A673 (cell line): ENCODE results near the gene RNF208. TPM values are rescaled to one million over a fixed set of nuclear protein-coding genes. Genes with fewer than 3 reads are reported as not detected.

Experiments used
- BruUV-seq: library from RNA; stranded (reverse); fragments of 400-500 nt; replicated peaks from 2 replicates; lab custom pipeline; 2021; lab: Mats Ljungman, UMichigan
- CTCF ChIA-PET: fragments of 300-600 bp; sonication (Branson Sonifier 250); formaldehyde crosslinking; loops from one replicate; lab custom pipeline; 2022; ENCODE audit warnings: antibody characterized with exemption; lab: Charles Lee
- POLR2A ChIA-PET: fragments of 300-600 bp; sonication (Branson Sonifier 250); formaldehyde crosslinking; loops from one replicate; lab custom pipeline; 2022; ENCODE audit warnings: antibody characterized with exemption; ENCODE audit not compliant: low non-redundant PET; lab: Charles Lee
- DNase-seq: peaks from one replicate; pipeline ENCODE4 v3.0.0-alpha.2; 2015; ENCODE audit warnings: low spot score
- H3K27ac ChIP-seq: fragments of 200-600 bp; sonication (generic); 2 replicates; pipeline ENCODE4 v1.5.1; 2016; ENCODE audit warnings: mixed run types, low read depth, mild to moderate bottlenecking, mixed read lengths, antibody characterized with exemption, low read length; ENCODE audit not compliant: poor library complexity, severe bottlenecking
- H3K27me3 ChIP-seq: fragments of 200-600 bp; sonication (generic); replicated peaks from 2 replicates; pipeline ENCODE4 v1.6.1; 2017; ENCODE audit warnings: mixed run types, low read depth, mild to moderate bottlenecking, mixed read lengths, antibody characterized with exemption, low read length; ENCODE audit not compliant: insufficient read depth, poor library complexity
- H3K36me3 ChIP-seq: fragments of 200-600 bp; sonication (generic); 2 replicates; pipeline ENCODE4 v1.6.1; 2016; ENCODE audit warnings: mixed run types, mild to moderate bottlenecking, mixed read lengths, antibody characterized with exemption, low read length; ENCODE audit not compliant: insufficient read depth, poor library complexity, severe bottlenecking
- H3K4me1 ChIP-seq: fragments of 200-600 bp; sonication (generic); 2 replicates; pipeline ENCODE4 v1.6.1; 2017; ENCODE audit warnings: mixed run types, mild to moderate bottlenecking, mixed read lengths, antibody characterized with exemption, low read length; ENCODE audit not compliant: insufficient read depth, poor library complexity, severe bottlenecking
- H3K4me3 ChIP-seq: fragments of 200-600 bp; sonication (generic); 2 replicates; pipeline ENCODE4 v1.5.1; 2016; ENCODE audit warnings: low read depth, mixed run types, mild to moderate bottlenecking, mixed read lengths, low read length; ENCODE audit not compliant: poor library complexity, severe bottlenecking
- H3K9me3 ChIP-seq: fragments of 200-600 bp; sonication (generic); 2 replicates; pipeline ENCODE4 v1.6.1; 2016; ENCODE audit warnings: mixed run types, low read depth, mild to moderate bottlenecking, mixed read lengths, antibody characterized with exemption, low read length; ENCODE audit not compliant: poor library complexity, severe bottlenecking
- CTCF ChIP-seq: fragments of 300-800, 200-600 bp; sonication (generic); conservative IDR thresholded peaks from 2 replicates; pipeline ENCODE4 v1.5.1; 2017; ENCODE audit warnings: low read depth, mild to moderate bottlenecking, antibody characterized with exemption, low read length, moderate library complexity, mixed read lengths
- EZH2 ChIP-seq: fragments of 200-600 bp; sonication (generic); IDR thresholded peaks from 2 replicates; pipeline ENCODE4 v1.6.1; 2017; ENCODE audit warnings: borderline replicate concordance, low read depth, mild to moderate bottlenecking, mixed read lengths, antibody characterized with exemption, low read length; ENCODE audit not compliant: poor library complexity, severe bottlenecking
- intact Hi-C: fragments of 100-400 bp; cut with micrococcal nuclease; formaldehyde crosslinking; loops from one replicate; pipeline ENCODE4 v1.10.0; 2022; ENCODE audit not compliant: unreplicated experiment
- total RNA-seq: library from RNA; stranded (reverse); gene quantifications from 2 replicates; pipeline ENCODE4 v1.2.3, GENCODE V29; 2021

The RNF208 gene
- total RNA-seq, 1 experiment from 2014 or later, result 13.7 TPM

GRCh38 chr9:137218754-137219271, 3.2 kb downstream of the RNF208 start:
- CTCF ChIA-PET, result no interaction called here
- Histone ChIP-seq H3K4me1 (peaks cover 9% of the 10 kb centered on the region), H3K27ac (no peak overlapping the region), H3K36me3 (peaks cover 5% of the 10 kb centered on the region), H3K27me3 (no peaks in the 10 kb centered on the region), H3K4me3 (no peak overlapping the region), H3K9me3 (no peaks in the 10 kb centered on the region)
- POLR2A ChIA-PET, result no interaction called here
- DNase-seq, result no peak
- BruUV-seq, result no TSS peak
- intact Hi-C loops, result no loop called here
- TF ChIP-seq EZH2 (no peak), CTCF (no peak)

- Histone ChIP-seq H3K9me3 (no peaks in the 10 kb centered on the region), H3K4me1 (peaks cover 9% of the 10 kb centered on the region), H3K4me3 (no peak overlapping the region), H3K27me3 (no peaks in the 10 kb centered on the region), H3K27ac (peak overlapping the region; percentile 13), H3K36me3 (peaks cover 5% of the 10 kb centered on the region)
- intact Hi-C loops, result no loop called here
- BruUV-seq, result no TSS peak
- TF ChIP-seq CTCF (no peak), EZH2 (no peak)
- ChIA-PET POLR2A (no interaction called here), CTCF (no interaction called here)
- DNase-seq, result no peak
These were observed 3.8 kb downstream of the RNF208 start for GRCh38 chr9:137218212-137218753.

- DNase-seq, result peak; percentile 88
- peaks cover 5% of the 10 kb centered on the region for H3K36me3 ChIP-seq
- POLR2A ChIA-PET, result no interaction called here
- CTCF ChIA-PET, result interaction anchor here (0.6 kb wide), 1 partner anchor 55 kb away, joined by 8 read pairs; no protein-coding TSS in a partner anchor
- no peaks in the 10 kb centered on the region for H3K27me3 ChIP-seq
- H3K27ac ChIP-seq, result peak overlapping the region; percentile 13
- TF ChIP-seq EZH2, result no peak
- TF ChIP-seq CTCF, result no peak
- peaks cover 3% of the 10 kb centered on the region for H3K4me1 ChIP-seq
- intact Hi-C loops, result no loop called here
- peak overlapping the region; percentile 30 for H3K4me3 ChIP-seq
- H3K9me3 ChIP-seq, result no peaks in the 10 kb centered on the region
- no TSS peak for BruUV-seq
These were observed 4.5 kb downstream of the RNF208 start for GRCh38 chr9:137217276-137218211.
